Amygdala (tissue), 56 donors: ENCODE results near the gene CBFA2T2.
"Not testable (repeated sequence)": the region's sequence is repeated elsewhere in the genome, so short reads cannot be mapped to it uniquely, and the experiment has no call there.

Source experiments
- DNase-seq, 56 donors: peaks; one replicate each; lab custom pipeline; 2025; lab: John Stamatoyannopoulos, UW

CBFA2T2 gene

GRCh38 chr20:33606118-33606771 is 116.3 kb downstream of the CBFA2T2 start:
- no peak for DNase-seq

- no peak for DNase-seq
Measured at GRCh38 chr20:33609504-33609903, 119.6 kb downstream of the CBFA2T2 start.

GRCh38 chr20:33611106-33611505 is 121.2 kb downstream of the CBFA2T2 start:
- no peak for DNase-seq

GRCh38 chr20:33612001-33612400 is 122.1 kb downstream of the CBFA2T2 start:
- DNase-seq, result no peak

- no peak for DNase-seq
Measured at GRCh38 chr20:33621717-33622400, 132.0 kb downstream of the CBFA2T2 start.

GRCh38 chr20:33622705-33623365 is 132.9 kb downstream of the CBFA2T2 start:
- no peak for DNase-seq

GRCh38 chr20:33624399-33624798 is 134.5 kb downstream of the CBFA2T2 start:
- no peak for DNase-seq

GRCh38 chr20:33626190-33626589 is 136.3 kb downstream of the CBFA2T2 start:
- DNase-seq, result no peak

- DNase-seq, result no peak
Measured at GRCh38 chr20:33627577-33628216, 137.8 kb downstream of the CBFA2T2 start.

GRCh38 chr20:33629533-33629932 is 139.6 kb downstream of the CBFA2T2 start:
- no peak for DNase-seq

GRCh38 chr20:33629979-33630378 is 140.1 kb downstream of the CBFA2T2 start:
- no peak for DNase-seq

GRCh38 chr20:33630507-33630906 is 140.6 kb downstream of the CBFA2T2 start:
- peak in 3 of 56 donors; percentile 3 to 42 (median 6) for DNase-seq

GRCh38 chr20:33631910-33632309 is 142.0 kb downstream of the CBFA2T2 start:
- DNase-seq, result not testable (repeated sequence)

GRCh38 chr20:33635341-33635740 is 145.4 kb downstream of the CBFA2T2 start:
- no peak for DNase-seq

- no peak for DNase-seq
Measured at GRCh38 chr20:33636776-33637175, 146.9 kb downstream of the CBFA2T2 start.

- DNase-seq, result no peak
Measured at GRCh38 chr20:33640287-33640686, 150.4 kb downstream of the CBFA2T2 start.

- no peak for DNase-seq
Measured at GRCh38 chr20:33644313-33645071, 154.6 kb downstream of the CBFA2T2 start.

GRCh38 chr20:33645072-33645358 is 155.1 kb downstream of the CBFA2T2 start:
- no peak for DNase-seq

- DNase-seq, result no peak
Measured at GRCh38 chr20:33645396-33645795, 155.5 kb downstream of the CBFA2T2 start.

GRCh38 chr20:33646191-33646590 is 156.3 kb downstream of the CBFA2T2 start:
- no peak for DNase-seq
